ENCODE measurements around the gene TSPAN4. TPM values are rescaled to one million over a fixed set of nuclear protein-coding genes. Genes with fewer than 3 reads are reported as not detected.

TSPAN4 gene
- total and polyA plus RNA-seq, 10 of the 15 experiments (the other 5 are each of a cell fraction or from before 2014, with no cell fraction given) = 0.37 to 14.0 (median 8.5) TPM; not detected in 1

DNA sequence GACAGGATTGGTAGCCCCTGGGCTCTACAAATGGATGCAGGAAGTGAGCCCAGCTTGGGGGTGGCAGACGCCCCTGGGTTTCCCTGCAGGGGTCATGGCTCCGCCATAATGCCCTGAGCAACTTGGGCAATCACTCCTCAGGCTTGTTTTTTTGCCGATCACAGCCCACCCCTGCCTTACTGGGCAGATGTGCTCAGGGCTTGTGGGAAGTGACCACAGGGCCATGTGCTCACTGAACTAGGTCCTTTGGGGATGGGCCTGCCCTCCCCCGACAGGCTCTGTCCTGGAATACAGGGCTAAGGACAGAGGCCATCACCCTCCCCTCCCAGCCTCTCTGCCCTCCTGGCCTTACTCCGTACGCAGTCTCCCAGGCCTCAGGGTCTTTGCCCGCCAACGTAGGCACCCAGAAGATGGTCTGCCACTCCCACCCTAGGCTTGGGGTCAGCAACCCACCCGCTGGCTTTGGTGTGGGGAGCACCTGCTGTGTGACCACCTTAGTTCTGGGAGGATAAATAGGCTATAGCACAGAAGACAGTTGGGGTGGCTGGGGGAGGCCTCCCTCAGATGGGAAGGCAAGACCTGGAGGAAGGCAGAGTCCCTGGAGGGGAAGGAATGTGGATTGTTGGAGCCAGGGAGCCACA is 29.1 kb upstream of the TSPAN4 start:
- Histone ChIP-seq H3K4me1 (ENCODE audit: control insufficient read depth, insufficient read depth, low read length) (peaks cover 7% of the 10 kb centered on the region; the same call in 1 of the 2 replicates), H3K79me2 (ENCODE audit: control insufficient read depth, insufficient read depth, low read length) (peaks cover 34% of the 10 kb centered on the region), H3K4me2 (ENCODE audit: control insufficient read depth, insufficient read depth) (no peak overlapping the region), H2AFZ (ENCODE audit: control insufficient read depth, low read depth, low read length) (no peak overlapping the region), H4K20me1 (ENCODE audit: control insufficient read depth, insufficient read depth) (peaks cover 8% of the 10 kb centered on the region; the same call in 1 of the 2 replicates), H3K9ac (ENCODE audit: control insufficient read depth, insufficient read depth, low read length) (no peak overlapping the region), H3K4me3 (no peak overlapping the region), H3K36me3 (ENCODE audit: control insufficient read depth in 2 of 2, insufficient read depth in 2 of 2, low read length in 1 of 2) (peaks cover 8 to 28% of the 10 kb centered on the region in 2 experiments; a peak in 3 of 4 replicates), H3K9me3 (replicated peaks; ENCODE audit: control insufficient read depth, insufficient read depth, low read length) (no peaks in the 10 kb centered on the region), H3K27ac (ENCODE audit: control insufficient read depth, insufficient read depth) (no peak overlapping the region), H3K27me3 (replicated peaks in 1 of 2; ENCODE audit: control insufficient read depth in 2 of 2, insufficient read depth in 2 of 2, low read length in 1 of 2) (no peaks in the 10 kb centered on the region)
- ChIA-PET RAD21 (ENCODE audit: unreplicated experiment) (no interaction called here), POLR2A (no interaction called here), SMC1A (ENCODE audit: uncharacterized antibody, unreplicated experiment) (no interaction called here), CTCF (no interaction called here)
- in situ Hi-C loops (cut with MboI) (loop anchor here (25.0 kb wide), 1 partner anchor 1574 kb away; the partner anchor contains the start of gene CD81), intact Hi-C loops (cut with micrococcal nuclease; ENCODE audit: unreplicated experiment) (no loop called here)
- 76% methylated on average over 9 of the region's 9 CpGs for WGBS (ENCODE audit: insufficient coverage, insufficient replicate concordance, low lambda C conversion rate, missing lambda C conversion rate)
- no TSS peak for BruUV-seq (replicated peaks)
- no peak for DNase-seq (ENCODE audit: low read depth, low spot score)
- no peak for ATAC-seq
- no peak for FAIRE-seq
- TF ChIP-seq, protein P1, sequence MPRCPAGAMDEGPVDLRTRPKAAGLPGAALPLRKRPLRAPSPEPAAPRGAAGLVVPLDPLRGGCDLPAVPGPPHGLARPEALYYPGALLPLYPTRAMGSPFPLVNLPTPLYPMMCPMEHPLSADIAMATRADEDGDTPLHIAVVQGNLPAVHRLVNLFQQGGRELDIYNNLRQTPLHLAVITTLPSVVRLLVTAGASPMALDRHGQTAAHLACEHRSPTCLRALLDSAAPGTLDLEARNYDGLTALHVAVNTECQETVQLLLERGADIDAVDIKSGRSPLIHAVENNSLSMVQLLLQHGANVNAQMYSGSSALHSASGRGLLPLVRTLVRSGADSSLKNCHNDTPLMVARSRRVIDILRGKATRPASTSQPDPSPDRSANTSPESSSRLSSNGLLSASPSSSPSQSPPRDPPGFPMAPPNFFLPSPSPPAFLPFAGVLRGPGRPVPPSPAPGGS (IDR thresholded peaks at IDR 0.05; ENCODE audit: borderline replicate concordance, insufficient read depth, low read depth, low read length, poor library complexity, severe bottlenecking) = peak; percentile 34
- TF ChIP-seq PAX8 (IDR thresholded peaks at IDR 0.05) = no peak
- TF ChIP-seq, protein P2, sequence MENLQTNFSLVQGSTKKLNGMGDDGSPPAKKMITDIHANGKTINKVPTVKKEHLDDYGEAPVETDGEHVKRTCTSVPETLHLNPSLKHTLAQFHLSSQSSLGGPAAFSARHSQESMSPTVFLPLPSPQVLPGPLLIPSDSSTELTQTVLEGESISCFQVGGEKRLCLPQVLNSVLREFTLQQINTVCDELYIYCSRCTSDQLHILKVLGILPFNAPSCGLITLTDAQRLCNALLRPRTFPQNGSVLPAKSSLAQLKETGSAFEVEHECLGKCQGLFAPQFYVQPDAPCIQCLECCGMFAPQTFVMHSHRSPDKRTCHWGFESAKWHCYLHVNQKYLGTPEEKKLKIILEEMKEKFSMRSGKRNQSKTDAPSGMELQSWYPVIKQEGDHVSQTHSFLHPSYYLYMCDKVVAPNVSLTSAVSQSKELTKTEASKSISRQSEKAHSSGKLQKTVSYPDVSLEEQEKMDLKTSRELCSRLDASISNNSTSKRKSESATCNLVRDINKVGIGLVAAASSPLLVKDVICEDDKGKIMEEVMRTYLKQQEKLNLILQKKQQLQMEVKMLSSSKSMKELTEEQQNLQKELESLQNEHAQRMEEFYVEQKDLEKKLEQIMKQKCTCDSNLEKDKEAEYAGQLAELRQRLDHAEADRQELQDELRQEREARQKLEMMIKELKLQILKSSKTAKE (IDR thresholded peaks at IDR 0.05; ENCODE audit: low read depth, poor library complexity, severe bottlenecking) = no peak
- TF ChIP-seq LARP7 (IDR thresholded peaks at IDR 0.05) = no peak
- TF ChIP-seq ZNF274 (IDR thresholded peaks at IDR 0.05; ENCODE audit: insufficient read depth, insufficient read length) = no peak
- peak; percentile 51; the same call in 1 of the 2 replicates for TF ChIP-seq BACH1 (IDR thresholded peaks at IDR 0.05; ENCODE audit: borderline replicate concordance)
- TF ChIP-seq, protein P3, sequence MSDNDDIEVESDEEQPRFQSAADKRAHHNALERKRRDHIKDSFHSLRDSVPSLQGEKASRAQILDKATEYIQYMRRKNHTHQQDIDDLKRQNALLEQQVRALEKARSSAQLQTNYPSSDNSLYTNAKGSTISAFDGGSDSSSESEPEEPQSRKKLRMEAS (IDR thresholded peaks at IDR 0.05; ENCODE audit: low read depth, low read length) = no peak
- no peak for TF ChIP-seq MEF2A (IDR thresholded peaks at IDR 0.05; ENCODE audit: insufficient read depth, low read depth, low read length)
- peak; percentile 18; the same call in 1 of the 2 replicates for TF ChIP-seq NFIC (IDR thresholded peaks at IDR 0.05; ENCODE audit: low read depth, low read length)
- no peak for TF ChIP-seq RAD21 (IDR thresholded peaks at IDR 0.05; ENCODE audit: insufficient read depth, low read depth, low read length)
- no peak for TF ChIP-seq ETV6 (conservative IDR thresholded peaks at IDR 0.05 in 1 of 2, IDR thresholded peaks at IDR 0.05 in 1 of 2; ENCODE audit: borderline replicate concordance in 1 of 2, low read depth in 1 of 2)
- TF ChIP-seq POLR2AphosphoS2 (IDR thresholded peaks at IDR 0.05; ENCODE audit: low read depth, low read length) = peak; percentile 80; the same call in 1 of the 2 replicates
- TF ChIP-seq POLR2AphosphoS5 (IDR thresholded peaks at IDR 0.05; ENCODE audit: low read length) = peak; percentile 68; the same call in 1 of the 2 replicates
- 0 out of 2 replicates have a peak, but pooled peaks have one; percentile 4 for TF ChIP-seq PAX5 (IDR thresholded peaks at IDR 0.05; ENCODE audit: borderline replicate concordance, low read depth, low read length)
- TF ChIP-seq, protein P4, sequence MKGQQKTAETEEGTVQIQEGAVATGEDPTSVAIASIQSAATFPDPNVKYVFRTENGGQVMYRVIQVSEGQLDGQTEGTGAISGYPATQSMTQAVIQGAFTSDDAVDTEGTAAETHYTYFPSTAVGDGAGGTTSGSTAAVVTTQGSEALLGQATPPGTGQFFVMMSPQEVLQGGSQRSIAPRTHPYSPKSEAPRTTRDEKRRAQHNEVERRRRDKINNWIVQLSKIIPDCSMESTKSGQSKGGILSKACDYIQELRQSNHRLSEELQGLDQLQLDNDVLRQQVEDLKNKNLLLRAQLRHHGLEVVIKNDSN (IDR thresholded peaks at IDR 0.05; ENCODE audit: borderline replicate concordance, extremely low read length, insufficient read depth, low read depth, low read length) = no peak
- TF ChIP-seq DPF2 (IDR thresholded peaks at IDR 0.05) = no peak
- no peak for TF ChIP-seq NFYA (IDR thresholded peaks at IDR 0.05; ENCODE audit: borderline replicate concordance, low read depth, low read length)
- TF ChIP-seq POLR2A (IDR thresholded peaks at IDR 0.05; ENCODE audit: low read depth, low read length) = peak; percentile 80
